A549 (cell line): Measurements from ENCODE around the gene ORAI1.

ENCODE experiments used
- CHD4 ChIP-seq: fragments of 200-600 bp; sonication (generic); IDR thresholded peaks from 2 replicates; pipeline ENCODE4 v1.6.1; 2016; ENCODE audit warnings: antibody characterized with exemption, mild to moderate bottlenecking, borderline replicate concordance
- EP300 ChIP-seq, 2 experiments: fragments of >200 bp; sonication (Bioruptor Twin); formaldehyde crosslinking; IDR thresholded peaks; 2 replicates in 1 of 2; 3 replicates in 1 of 2; pipeline ENCODE4 v1.6.1; 2016 to 2017
- JUNB ChIP-seq: fragments of >200 bp; sonication (Bioruptor Twin); formaldehyde crosslinking; IDR thresholded peaks from 2 replicates; pipeline ENCODE4 v1.6.1; 2016
- MAFK ChIP-seq: fragments of 450-650 bp; IDR thresholded peaks from 2 replicates; pipeline ENCODE4 v1.6.1; 2014; ENCODE audit not compliant: partially characterized antibody
- POLR2A ChIP-seq: IDR thresholded peaks from 2 replicates; pipeline ENCODE4 v1.6.1; 2012; ENCODE audit warnings: mild to moderate bottlenecking, low read length
- SREBF2 ChIP-seq: fragments of 450-650 bp; IDR thresholded peaks from 2 replicates; pipeline ENCODE4 v1.6.1; 2014; ENCODE audit warnings: mild to moderate bottlenecking, moderate library complexity
- TF ChIP-seq, protein P1 (sequence below): fragments of 200-600 bp; sonication (generic); IDR thresholded peaks from 2 replicates; pipeline ENCODE4 v1.6.1; 2016; ENCODE audit warnings: antibody characterized with exemption, mild to moderate bottlenecking, moderate library complexity
- TF ChIP-seq, protein P2 (sequence below): fragments of >200 bp; sonication (Bioruptor Twin); formaldehyde crosslinking; IDR thresholded peaks from 3 replicates; pipeline ENCODE4 v1.5.1; 2016

DNA sequence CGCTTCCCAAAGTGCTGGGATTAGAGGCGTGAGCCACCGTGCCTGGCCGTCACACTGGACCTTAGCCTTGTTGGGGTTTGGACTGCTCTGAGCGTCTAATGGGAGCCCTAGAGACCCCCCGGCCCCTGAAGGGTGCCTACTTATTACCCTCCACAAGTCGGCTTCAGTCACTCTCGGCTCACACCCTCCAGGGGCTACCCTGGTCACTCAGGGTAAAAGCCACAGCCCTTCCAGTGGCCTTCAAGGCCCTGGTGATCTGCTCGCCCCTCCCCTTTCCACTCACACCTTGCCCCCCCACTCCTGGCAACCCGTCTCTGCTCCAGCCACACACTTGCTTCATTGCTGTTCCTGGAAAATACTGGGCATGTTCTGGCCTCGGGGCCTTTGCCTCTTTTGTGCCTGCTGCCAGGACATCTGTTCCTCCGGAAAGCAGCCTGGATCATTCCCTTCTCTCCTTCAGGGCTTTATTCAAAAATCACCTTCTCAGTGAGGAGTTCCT is 46.7 kb downstream of the ORAI1 start:
- TF ChIP-seq, protein P1, sequence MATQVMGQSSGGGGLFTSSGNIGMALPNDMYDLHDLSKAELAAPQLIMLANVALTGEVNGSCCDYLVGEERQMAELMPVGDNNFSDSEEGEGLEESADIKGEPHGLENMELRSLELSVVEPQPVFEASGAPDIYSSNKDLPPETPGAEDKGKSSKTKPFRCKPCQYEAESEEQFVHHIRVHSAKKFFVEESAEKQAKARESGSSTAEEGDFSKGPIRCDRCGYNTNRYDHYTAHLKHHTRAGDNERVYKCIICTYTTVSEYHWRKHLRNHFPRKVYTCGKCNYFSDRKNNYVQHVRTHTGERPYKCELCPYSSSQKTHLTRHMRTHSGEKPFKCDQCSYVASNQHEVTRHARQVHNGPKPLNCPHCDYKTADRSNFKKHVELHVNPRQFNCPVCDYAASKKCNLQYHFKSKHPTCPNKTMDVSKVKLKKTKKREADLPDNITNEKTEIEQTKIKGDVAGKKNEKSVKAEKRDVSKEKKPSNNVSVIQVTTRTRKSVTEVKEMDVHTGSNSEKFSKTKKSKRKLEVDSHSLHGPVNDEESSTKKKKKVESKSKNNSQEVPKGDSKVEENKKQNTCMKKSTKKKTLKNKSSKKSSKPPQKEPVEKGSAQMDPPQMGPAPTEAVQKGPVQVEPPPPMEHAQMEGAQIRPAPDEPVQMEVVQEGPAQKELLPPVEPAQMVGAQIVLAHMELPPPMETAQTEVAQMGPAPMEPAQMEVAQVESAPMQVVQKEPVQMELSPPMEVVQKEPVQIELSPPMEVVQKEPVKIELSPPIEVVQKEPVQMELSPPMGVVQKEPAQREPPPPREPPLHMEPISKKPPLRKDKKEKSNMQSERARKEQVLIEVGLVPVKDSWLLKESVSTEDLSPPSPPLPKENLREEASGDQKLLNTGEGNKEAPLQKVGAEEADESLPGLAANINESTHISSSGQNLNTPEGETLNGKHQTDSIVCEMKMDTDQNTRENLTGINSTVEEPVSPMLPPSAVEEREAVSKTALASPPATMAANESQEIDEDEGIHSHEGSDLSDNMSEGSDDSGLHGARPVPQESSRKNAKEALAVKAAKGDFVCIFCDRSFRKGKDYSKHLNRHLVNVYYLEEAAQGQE = no peak
- TF ChIP-seq EP300 (IDR thresholded peaks at IDR 0.05) (no peak), POLR2A (no peak), JUNB (no peak), CHD4 (no peak), SREBF2 (no peak), MAFK (no peak)
- TF ChIP-seq, protein P2, sequence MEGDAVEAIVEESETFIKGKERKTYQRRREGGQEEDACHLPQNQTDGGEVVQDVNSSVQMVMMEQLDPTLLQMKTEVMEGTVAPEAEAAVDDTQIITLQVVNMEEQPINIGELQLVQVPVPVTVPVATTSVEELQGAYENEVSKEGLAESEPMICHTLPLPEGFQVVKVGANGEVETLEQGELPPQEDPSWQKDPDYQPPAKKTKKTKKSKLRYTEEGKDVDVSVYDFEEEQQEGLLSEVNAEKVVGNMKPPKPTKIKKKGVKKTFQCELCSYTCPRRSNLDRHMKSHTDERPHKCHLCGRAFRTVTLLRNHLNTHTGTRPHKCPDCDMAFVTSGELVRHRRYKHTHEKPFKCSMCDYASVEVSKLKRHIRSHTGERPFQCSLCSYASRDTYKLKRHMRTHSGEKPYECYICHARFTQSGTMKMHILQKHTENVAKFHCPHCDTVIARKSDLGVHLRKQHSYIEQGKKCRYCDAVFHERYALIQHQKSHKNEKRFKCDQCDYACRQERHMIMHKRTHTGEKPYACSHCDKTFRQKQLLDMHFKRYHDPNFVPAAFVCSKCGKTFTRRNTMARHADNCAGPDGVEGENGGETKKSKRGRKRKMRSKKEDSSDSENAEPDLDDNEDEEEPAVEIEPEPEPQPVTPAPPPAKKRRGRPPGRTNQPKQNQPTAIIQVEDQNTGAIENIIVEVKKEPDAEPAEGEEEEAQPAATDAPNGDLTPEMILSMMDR = no peak
